ENCODE results near the gene ARHGDIG. TPM values are rescaled to one million over a fixed set of nuclear protein-coding genes. Genes with fewer than 3 reads are reported as not detected.
A peak's percentile ranks its signal among the peaks of the same experiment; 100 is the strongest.

The ARHGDIG gene
- total and polyA plus RNA-seq, 9 of the 15 experiments (the other 6 are each of a cell fraction or from before 2014, with no cell fraction given): 0.36 to 2.5 (median 0.64) TPM; not detected in 2

DNA sequence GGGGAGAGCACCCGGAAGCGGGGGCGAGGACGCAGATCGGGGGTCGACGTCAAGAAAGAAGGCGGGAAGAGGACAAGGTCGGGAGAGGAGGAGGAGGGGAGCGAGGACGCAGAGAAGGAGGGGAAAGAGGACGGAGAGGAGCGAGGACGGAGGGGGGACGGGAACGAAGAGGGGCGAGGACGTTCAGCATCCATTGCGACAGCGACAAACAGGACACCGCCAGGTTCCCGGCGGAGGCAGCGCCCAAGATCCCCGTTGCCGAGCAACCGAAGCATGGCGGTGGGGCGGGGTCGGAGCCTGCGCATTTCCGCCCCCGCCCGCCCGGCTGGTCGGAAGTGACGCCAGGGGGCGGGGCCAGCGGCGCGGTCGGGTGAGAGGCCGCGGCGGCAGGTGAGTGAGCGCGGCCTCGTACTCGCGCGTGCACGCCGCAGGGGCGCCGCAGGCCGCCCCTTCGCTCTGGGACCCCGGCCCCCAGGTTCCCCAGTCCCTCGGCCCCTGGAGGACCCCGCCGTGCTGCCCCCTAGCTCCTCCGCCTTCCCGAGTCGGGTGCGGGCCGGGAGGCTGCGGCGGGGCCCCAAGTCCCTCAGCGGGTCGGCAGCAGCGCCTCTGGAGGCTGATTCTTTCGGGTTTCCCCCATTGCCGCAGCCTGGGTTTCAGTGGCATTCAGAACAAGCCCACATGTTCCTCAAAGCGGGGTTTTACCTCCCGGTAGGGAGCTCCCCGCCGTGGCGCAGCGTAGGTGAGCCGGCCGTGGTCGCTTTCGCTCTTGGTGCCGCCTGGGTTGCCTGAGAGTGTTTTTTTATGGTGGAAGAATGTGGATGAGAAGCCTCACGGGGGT lies 45.7 kb upstream of the ARHGDIG start, which contains the start of gene FAM234A (continued):
- TF ChIP-seq, protein P1, sequence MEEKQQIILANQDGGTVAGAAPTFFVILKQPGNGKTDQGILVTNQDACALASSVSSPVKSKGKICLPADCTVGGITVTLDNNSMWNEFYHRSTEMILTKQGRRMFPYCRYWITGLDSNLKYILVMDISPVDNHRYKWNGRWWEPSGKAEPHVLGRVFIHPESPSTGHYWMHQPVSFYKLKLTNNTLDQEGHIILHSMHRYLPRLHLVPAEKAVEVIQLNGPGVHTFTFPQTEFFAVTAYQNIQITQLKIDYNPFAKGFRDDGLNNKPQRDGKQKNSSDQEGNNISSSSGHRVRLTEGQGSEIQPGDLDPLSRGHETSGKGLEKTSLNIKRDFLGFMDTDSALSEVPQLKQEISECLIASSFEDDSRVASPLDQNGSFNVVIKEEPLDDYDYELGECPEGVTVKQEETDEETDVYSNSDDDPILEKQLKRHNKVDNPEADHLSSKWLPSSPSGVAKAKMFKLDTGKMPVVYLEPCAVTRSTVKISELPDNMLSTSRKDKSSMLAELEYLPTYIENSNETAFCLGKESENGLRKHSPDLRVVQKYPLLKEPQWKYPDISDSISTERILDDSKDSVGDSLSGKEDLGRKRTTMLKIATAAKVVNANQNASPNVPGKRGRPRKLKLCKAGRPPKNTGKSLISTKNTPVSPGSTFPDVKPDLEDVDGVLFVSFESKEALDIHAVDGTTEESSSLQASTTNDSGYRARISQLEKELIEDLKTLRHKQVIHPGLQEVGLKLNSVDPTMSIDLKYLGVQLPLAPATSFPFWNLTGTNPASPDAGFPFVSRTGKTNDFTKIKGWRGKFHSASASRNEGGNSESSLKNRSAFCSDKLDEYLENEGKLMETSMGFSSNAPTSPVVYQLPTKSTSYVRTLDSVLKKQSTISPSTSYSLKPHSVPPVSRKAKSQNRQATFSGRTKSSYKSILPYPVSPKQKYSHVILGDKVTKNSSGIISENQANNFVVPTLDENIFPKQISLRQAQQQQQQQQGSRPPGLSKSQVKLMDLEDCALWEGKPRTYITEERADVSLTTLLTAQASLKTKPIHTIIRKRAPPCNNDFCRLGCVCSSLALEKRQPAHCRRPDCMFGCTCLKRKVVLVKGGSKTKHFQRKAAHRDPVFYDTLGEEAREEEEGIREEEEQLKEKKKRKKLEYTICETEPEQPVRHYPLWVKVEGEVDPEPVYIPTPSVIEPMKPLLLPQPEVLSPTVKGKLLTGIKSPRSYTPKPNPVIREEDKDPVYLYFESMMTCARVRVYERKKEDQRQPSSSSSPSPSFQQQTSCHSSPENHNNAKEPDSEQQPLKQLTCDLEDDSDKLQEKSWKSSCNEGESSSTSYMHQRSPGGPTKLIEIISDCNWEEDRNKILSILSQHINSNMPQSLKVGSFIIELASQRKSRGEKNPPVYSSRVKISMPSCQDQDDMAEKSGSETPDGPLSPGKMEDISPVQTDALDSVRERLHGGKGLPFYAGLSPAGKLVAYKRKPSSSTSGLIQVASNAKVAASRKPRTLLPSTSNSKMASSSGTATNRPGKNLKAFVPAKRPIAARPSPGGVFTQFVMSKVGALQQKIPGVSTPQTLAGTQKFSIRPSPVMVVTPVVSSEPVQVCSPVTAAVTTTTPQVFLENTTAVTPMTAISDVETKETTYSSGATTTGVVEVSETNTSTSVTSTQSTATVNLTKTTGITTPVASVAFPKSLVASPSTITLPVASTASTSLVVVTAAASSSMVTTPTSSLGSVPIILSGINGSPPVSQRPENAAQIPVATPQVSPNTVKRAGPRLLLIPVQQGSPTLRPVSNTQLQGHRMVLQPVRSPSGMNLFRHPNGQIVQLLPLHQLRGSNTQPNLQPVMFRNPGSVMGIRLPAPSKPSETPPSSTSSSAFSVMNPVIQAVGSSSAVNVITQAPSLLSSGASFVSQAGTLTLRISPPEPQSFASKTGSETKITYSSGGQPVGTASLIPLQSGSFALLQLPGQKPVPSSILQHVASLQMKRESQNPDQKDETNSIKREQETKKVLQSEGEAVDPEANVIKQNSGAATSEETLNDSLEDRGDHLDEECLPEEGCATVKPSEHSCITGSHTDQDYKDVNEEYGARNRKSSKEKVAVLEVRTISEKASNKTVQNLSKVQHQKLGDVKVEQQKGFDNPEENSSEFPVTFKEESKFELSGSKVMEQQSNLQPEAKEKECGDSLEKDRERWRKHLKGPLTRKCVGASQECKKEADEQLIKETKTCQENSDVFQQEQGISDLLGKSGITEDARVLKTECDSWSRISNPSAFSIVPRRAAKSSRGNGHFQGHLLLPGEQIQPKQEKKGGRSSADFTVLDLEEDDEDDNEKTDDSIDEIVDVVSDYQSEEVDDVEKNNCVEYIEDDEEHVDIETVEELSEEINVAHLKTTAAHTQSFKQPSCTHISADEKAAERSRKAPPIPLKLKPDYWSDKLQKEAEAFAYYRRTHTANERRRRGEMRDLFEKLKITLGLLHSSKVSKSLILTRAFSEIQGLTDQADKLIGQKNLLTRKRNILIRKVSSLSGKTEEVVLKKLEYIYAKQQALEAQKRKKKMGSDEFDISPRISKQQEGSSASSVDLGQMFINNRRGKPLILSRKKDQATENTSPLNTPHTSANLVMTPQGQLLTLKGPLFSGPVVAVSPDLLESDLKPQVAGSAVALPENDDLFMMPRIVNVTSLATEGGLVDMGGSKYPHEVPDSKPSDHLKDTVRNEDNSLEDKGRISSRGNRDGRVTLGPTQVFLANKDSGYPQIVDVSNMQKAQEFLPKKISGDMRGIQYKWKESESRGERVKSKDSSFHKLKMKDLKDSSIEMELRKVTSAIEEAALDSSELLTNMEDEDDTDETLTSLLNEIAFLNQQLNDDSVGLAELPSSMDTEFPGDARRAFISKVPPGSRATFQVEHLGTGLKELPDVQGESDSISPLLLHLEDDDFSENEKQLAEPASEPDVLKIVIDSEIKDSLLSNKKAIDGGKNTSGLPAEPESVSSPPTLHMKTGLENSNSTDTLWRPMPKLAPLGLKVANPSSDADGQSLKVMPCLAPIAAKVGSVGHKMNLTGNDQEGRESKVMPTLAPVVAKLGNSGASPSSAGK (IDR thresholded peaks at IDR 0.05): peak; percentile 91
- TF ChIP-seq ARHGAP35 (IDR thresholded peaks at IDR 0.05; ENCODE audit: partially characterized antibody) (no peak), KDM1A (IDR thresholded peaks at IDR 0.05) (peak in 1 of 2 experiments; percentile 73; a peak in 3 of 4 replicates), CEBPB (tag; IDR thresholded peaks at IDR 0.05) (peak; percentile 93), TRIM28 (IDR thresholded peaks at IDR 0.05) (peak; percentile 42; the same call in 1 of the 2 replicates), IFI16 (CRISPR knock-in tag; IDR thresholded peaks at IDR 0.05) (no peak), FOXM1 (IDR thresholded peaks at IDR 0.05; ENCODE audit: low read depth) (no peak), FOXM1 (CRISPR knock-in tag; IDR thresholded peaks at IDR 0.05; ENCODE audit: low read depth) (peak; percentile 90; the same call in 1 of the 2 replicates)
- TF ChIP-seq, protein P2, sequence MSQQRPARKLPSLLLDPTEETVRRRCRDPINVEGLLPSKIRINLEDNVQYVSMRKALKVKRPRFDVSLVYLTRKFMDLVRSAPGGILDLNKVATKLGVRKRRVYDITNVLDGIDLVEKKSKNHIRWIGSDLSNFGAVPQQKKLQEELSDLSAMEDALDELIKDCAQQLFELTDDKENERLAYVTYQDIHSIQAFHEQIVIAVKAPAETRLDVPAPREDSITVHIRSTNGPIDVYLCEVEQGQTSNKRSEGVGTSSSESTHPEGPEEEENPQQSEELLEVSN (IDR thresholded peaks at IDR 0.05; ENCODE audit: borderline replicate concordance in 1 of 2, extremely low read depth in 1 of 2, insufficient read depth in 1 of 2, insufficient read length in 1 of 2, low read depth in 1 of 2, low read length in 1 of 2, poor library complexity in 1 of 2, severe bottlenecking in 1 of 2): peak in 1 of 2 experiments; percentile 83
- TF ChIP-seq, protein P3, sequence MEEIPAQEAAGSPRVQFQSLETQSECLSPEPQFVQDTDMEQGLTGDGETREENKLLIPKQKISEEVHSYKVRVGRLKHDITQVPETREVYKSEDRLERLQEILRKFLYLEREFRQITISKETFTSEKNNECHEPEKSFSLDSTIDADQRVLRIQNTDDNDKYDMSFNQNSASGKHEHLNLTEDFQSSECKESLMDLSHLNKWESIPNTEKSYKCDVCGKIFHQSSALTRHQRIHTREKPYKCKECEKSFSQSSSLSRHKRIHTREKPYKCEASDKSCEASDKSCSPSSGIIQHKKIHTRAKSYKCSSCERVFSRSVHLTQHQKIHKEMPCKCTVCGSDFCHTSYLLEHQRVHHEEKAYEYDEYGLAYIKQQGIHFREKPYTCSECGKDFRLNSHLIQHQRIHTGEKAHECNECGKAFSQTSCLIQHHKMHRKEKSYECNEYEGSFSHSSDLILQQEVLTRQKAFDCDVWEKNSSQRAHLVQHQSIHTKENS (CRISPR knock-in tag; IDR thresholded peaks at IDR 0.05): no peak
- TF ChIP-seq, protein P4, sequence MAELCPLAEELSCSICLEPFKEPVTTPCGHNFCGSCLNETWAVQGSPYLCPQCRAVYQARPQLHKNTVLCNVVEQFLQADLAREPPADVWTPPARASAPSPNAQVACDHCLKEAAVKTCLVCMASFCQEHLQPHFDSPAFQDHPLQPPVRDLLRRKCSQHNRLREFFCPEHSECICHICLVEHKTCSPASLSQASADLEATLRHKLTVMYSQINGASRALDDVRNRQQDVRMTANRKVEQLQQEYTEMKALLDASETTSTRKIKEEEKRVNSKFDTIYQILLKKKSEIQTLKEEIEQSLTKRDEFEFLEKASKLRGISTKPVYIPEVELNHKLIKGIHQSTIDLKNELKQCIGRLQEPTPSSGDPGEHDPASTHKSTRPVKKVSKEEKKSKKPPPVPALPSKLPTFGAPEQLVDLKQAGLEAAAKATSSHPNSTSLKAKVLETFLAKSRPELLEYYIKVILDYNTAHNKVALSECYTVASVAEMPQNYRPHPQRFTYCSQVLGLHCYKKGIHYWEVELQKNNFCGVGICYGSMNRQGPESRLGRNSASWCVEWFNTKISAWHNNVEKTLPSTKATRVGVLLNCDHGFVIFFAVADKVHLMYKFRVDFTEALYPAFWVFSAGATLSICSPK (IDR thresholded peaks at IDR 0.05; ENCODE audit: borderline replicate concordance): no peak
